Muscle of leg (tissue), 11 donors: ENCODE measurements around the gene KIF16B. TPM values are rescaled to one million over a fixed set of nuclear protein-coding genes. Genes with fewer than 3 reads are reported as not detected.
"Not testable (repeated sequence)": the region's sequence is repeated elsewhere in the genome, so short reads cannot be mapped to it uniquely, and the experiment has no call there.

Source experiments
- DNase-seq: peaks from one replicate; pipeline ENCODE4 v3.0.0; 2013
- H3K27ac ChIP-seq: one replicate; pipeline ENCODE4 v1.5.1; 2013; ENCODE audit warnings: mild to moderate bottlenecking, low read length, control low read depth
- H3K27me3 ChIP-seq: one replicate; pipeline ENCODE4 v1.6.1; 2013; ENCODE audit warnings: low read length; ENCODE audit not compliant: control insufficient read depth, insufficient read depth
- H3K36me3 ChIP-seq: one replicate; pipeline ENCODE4 v1.6.1; 2013; ENCODE audit warnings: low read length; ENCODE audit not compliant: control insufficient read depth, insufficient read depth
- H3K4me1 ChIP-seq: one replicate; pipeline ENCODE4 v1.6.1; 2013; ENCODE audit warnings: low read length; ENCODE audit not compliant: control insufficient read depth, insufficient read depth
- H3K4me3 ChIP-seq: one replicate; pipeline ENCODE4 v1.5.1; 2013; ENCODE audit warnings: low read length, control low read depth
- H3K9me3 ChIP-seq: replicated peaks from 2 replicates; pipeline ENCODE4 v1.6.1; 2013; ENCODE audit warnings: low read depth, low read length; ENCODE audit not compliant: control insufficient read depth
- WGBS: methylation state at CpG from one replicate; pipeline ENCODE4 v1.1.5; 2013; ENCODE audit warnings: missing lambda C conversion rate; ENCODE audit not compliant: insufficient coverage; 5-methylcytosine and 5-hydroxymethylcytosine counted together
- polyA plus RNA-seq, 8 donors: library from polyadenylated mRNA; unstranded; fragments of 120-200 nt; gene quantifications; one replicate each; pipeline versions ENCODE4 v1.2.1 to v1.2.3, GENCODE V29; 2013; ENCODE audit warnings: inconsistent platforms in 1 of 8, low replicate concordance in 1 of 8; ENCODE audit not compliant: insufficient read length in 8 of 8, insufficient read depth in 1 of 8
- total RNA-seq: library from RNA; stranded (reverse); fragments of 120-200 nt; gene quantifications from one replicate; pipeline ENCODE4 v1.2.4, GENCODE V29; 2013

The KIF16B gene
- total and polyA plus RNA-seq, 9 donors = 17.2 to 30.3 (median 24.7) TPM

- H3K4me3 ChIP-seq, H3K27me3 ChIP-seq, DNase-seq, H3K9me3 ChIP-seq, H3K27ac ChIP-seq, H3K4me1 ChIP-seq, H3K36me3 ChIP-seq: not testable (repeated sequence)
- 75% methylated on average over 3 of the region's 3 CpGs for WGBS
Measured at GRCh38 chr20:16596404-16596803, 23.2 kb upstream of the KIF16B start.

GRCh38 chr20:16595376-16595775 is 22.1 kb upstream of the KIF16B start:
- Histone ChIP-seq H3K9me3 (no peaks in the 10 kb centered on the region), H3K36me3 (no peaks in the 10 kb centered on the region), H3K27me3 (no peaks in the 10 kb centered on the region), H3K4me1 (no peaks in the 10 kb centered on the region), H3K4me3 (no peak overlapping the region), H3K27ac (no peak overlapping the region)
- no peak for DNase-seq
- no CpG with 5 or more reads among the region's 1 CpG for WGBS

- no peak overlapping the region for H3K27ac ChIP-seq
- no peak for DNase-seq
- no peaks in the 10 kb centered on the region for H3K4me1 ChIP-seq
- no peak overlapping the region for H3K4me3 ChIP-seq
- H3K36me3 ChIP-seq = no peaks in the 10 kb centered on the region
- 64% methylated on average over 3 of the region's 7 CpGs for WGBS
- no peaks in the 10 kb centered on the region for H3K27me3 ChIP-seq
- no peaks in the 10 kb centered on the region for H3K9me3 ChIP-seq
Measured at GRCh38 chr20:16590041-16590633, 16.9 kb upstream of the KIF16B start.

- Histone ChIP-seq H3K27ac (no peak overlapping the region), H3K27me3 (no peaks in the 10 kb centered on the region), H3K4me3 (no peak overlapping the region), H3K4me1 (no peaks in the 10 kb centered on the region), H3K9me3 (no peaks in the 10 kb centered on the region), H3K36me3 (no peaks in the 10 kb centered on the region)
- DNase-seq = no peak
- WGBS = 81% methylated on average over 5 of the region's 9 CpGs
Measured at GRCh38 chr20:16589623-16590022, 16.4 kb upstream of the KIF16B start.

GRCh38 chr20:16588241-16588640 is 15.0 kb upstream of the KIF16B start:
- H3K4me1 ChIP-seq = no peaks in the 10 kb centered on the region
- 100% methylated on average over 1 of the region's 5 CpGs for WGBS
- H3K4me3 ChIP-seq = no peak overlapping the region
- no peaks in the 10 kb centered on the region for H3K36me3 ChIP-seq
- no peak overlapping the region for H3K27ac ChIP-seq
- no peaks in the 10 kb centered on the region for H3K27me3 ChIP-seq
- no peaks in the 10 kb centered on the region for H3K9me3 ChIP-seq
- no peak for DNase-seq

GRCh38 chr20:16587066-16587465 is 13.8 kb upstream of the KIF16B start:
- DNase-seq = no peak
- no peak overlapping the region for H3K4me3 ChIP-seq
- no peaks in the 10 kb centered on the region for H3K36me3 ChIP-seq
- no peaks in the 10 kb centered on the region for H3K9me3 ChIP-seq
- H3K4me1 ChIP-seq = no peaks in the 10 kb centered on the region
- no peak overlapping the region for H3K27ac ChIP-seq
- H3K27me3 ChIP-seq = no peaks in the 10 kb centered on the region
- 88% methylated on average over 1 of the region's 2 CpGs for WGBS

GRCh38 chr20:16583474-16583873 is 10.2 kb upstream of the KIF16B start:
- 74% methylated on average over 2 of the region's 2 CpGs for WGBS
- no peak overlapping the region for H3K4me3 ChIP-seq
- no peak for DNase-seq
- no peaks in the 10 kb centered on the region for H3K36me3 ChIP-seq
- H3K27me3 ChIP-seq = no peaks in the 10 kb centered on the region
- H3K9me3 ChIP-seq = no peaks in the 10 kb centered on the region
- H3K4me1 ChIP-seq = peaks cover 8% of the 10 kb centered on the region
- H3K27ac ChIP-seq = no peak overlapping the region

GRCh38 chr20:16581241-16581640 is 8.0 kb upstream of the KIF16B start:
- whole genome bisulfite sequencing = no CpG with 5 or more reads among the region's 2 CpGs

GRCh38 chr20:16580620-16581019 is 7.4 kb upstream of the KIF16B start:
- no peak for DNase-seq
- H3K27ac ChIP-seq = no peak overlapping the region

More at GRCh38 chr20:16581241-16581640, 8.0 kb upstream of the KIF16B start:
- Histone ChIP-seq H3K4me1 (peaks cover 8% of the 10 kb centered on the region), H3K9me3 (no peaks in the 10 kb centered on the region), H3K36me3 (no peaks in the 10 kb centered on the region), H3K4me3 (no peak overlapping the region), H3K27me3 (no peaks in the 10 kb centered on the region), H3K27ac (no peak overlapping the region)
- DNase-seq = no peak

GRCh38 chr20:16580147-16580546 is 6.9 kb upstream of the KIF16B start:
- no peak overlapping the region for H3K27ac ChIP-seq
- WGBS = 19% methylated on average over 2 of the region's 3 CpGs

More at GRCh38 chr20:16580620-16581019, 7.4 kb upstream of the KIF16B start:
- Histone ChIP-seq H3K27me3 (no peaks in the 10 kb centered on the region), H3K9me3 (no peaks in the 10 kb centered on the region), H3K4me1 (peaks cover 12% of the 10 kb centered on the region), H3K4me3 (no peak overlapping the region), H3K36me3 (no peaks in the 10 kb centered on the region)
- no CpG with 5 or more reads among the region's 2 CpGs for WGBS

GRCh38 chr20:16576219-16576618 is 3.0 kb upstream of the KIF16B start:
- Histone ChIP-seq H3K4me1 (peaks cover 29% of the 10 kb centered on the region), H3K36me3 (no peaks in the 10 kb centered on the region), H3K9me3 (no peaks in the 10 kb centered on the region), H3K27ac (no peak overlapping the region), H3K4me3 (no peak overlapping the region), H3K27me3 (no peaks in the 10 kb centered on the region)
- DNase-seq = no peak
- 86% methylated on average over 4 of the region's 8 CpGs for WGBS

More at GRCh38 chr20:16580147-16580546, 6.9 kb upstream of the KIF16B start:
- H3K36me3 ChIP-seq = no peaks in the 10 kb centered on the region
- no peaks in the 10 kb centered on the region for H3K27me3 ChIP-seq
- DNase-seq = peak; percentile 83
- no peaks in the 10 kb centered on the region for H3K9me3 ChIP-seq
- H3K4me3 ChIP-seq = no peak overlapping the region
- H3K4me1 ChIP-seq = peaks cover 15% of the 10 kb centered on the region
